H9 (cell line): ENCODE data around the gene HSPB2. TPM values are rescaled to one million over a fixed set of nuclear protein-coding genes. Genes with fewer than 3 reads are reported as not detected.

ENCODE experiments used
- DNase-seq: peaks from one replicate; pipeline ENCODE4 v3.0.0-alpha.2; 2017
- H2AFZ ChIP-seq: one replicate; pipeline ENCODE4 v1.6.1; 2013; ENCODE audit warnings: mild to moderate bottlenecking, low read length, control low read depth, moderate library complexity
- H2AK5ac ChIP-seq: 2 replicates; pipeline ENCODE4 v1.6.1; 2013; ENCODE audit warnings: low read length, control low read depth, mixed read lengths; ENCODE audit not compliant: insufficient read length
- H2BK120ac ChIP-seq: one replicate; pipeline ENCODE4 v1.6.1; 2013; ENCODE audit warnings: low read depth, mild to moderate bottlenecking, low read length, control low read depth, inconsistent platforms; ENCODE audit not compliant: poor library complexity, severe bottlenecking
- H2BK12ac ChIP-seq: 2 replicates; pipeline ENCODE4 v1.6.1; 2013; ENCODE audit warnings: low read length, control low read depth, mixed read lengths, low read depth; ENCODE audit not compliant: insufficient read length
- H2BK15ac ChIP-seq: 2 replicates; pipeline ENCODE4 v1.6.1; 2013; ENCODE audit warnings: low read depth, low read length, control low read depth
- H2BK20ac ChIP-seq: one replicate; pipeline ENCODE4 v1.6.1; 2013; ENCODE audit warnings: low read depth, mild to moderate bottlenecking, low read length, control low read depth, inconsistent platforms; ENCODE audit not compliant: poor library complexity, severe bottlenecking
- H2BK5ac ChIP-seq: 2 replicates; pipeline ENCODE4 v1.6.1; 2013; ENCODE audit warnings: low read length, control low read depth, mixed read lengths; ENCODE audit not compliant: insufficient read length
- H3K14ac ChIP-seq: 2 replicates; pipeline ENCODE4 v1.6.1; 2013; ENCODE audit warnings: low read length, control low read depth; ENCODE audit not compliant: insufficient read depth
- H3K18ac ChIP-seq: 2 replicates; pipeline ENCODE4 v1.6.1; 2013; ENCODE audit warnings: low read depth, mild to moderate bottlenecking, mixed read lengths, low read length, control low read depth; ENCODE audit not compliant: insufficient read length
- H3K23ac ChIP-seq: 2 replicates; pipeline ENCODE4 v1.6.1; 2013; ENCODE audit warnings: low read length, control low read depth, mixed read lengths, low read depth; ENCODE audit not compliant: insufficient read length
- H3K23me2 ChIP-seq: 2 replicates; pipeline ENCODE4 v1.6.1; 2013; ENCODE audit warnings: low read depth, mild to moderate bottlenecking, mixed read lengths, low read length, control low read depth; ENCODE audit not compliant: insufficient read length, poor library complexity, severe bottlenecking
- H3K27ac ChIP-seq: 2 replicates; pipeline ENCODE4 v1.5.1; 2013; ENCODE audit warnings: low read length, control low read depth, mixed read lengths, low read depth; ENCODE audit not compliant: insufficient read length
- H3K27me3 ChIP-seq: 2 replicates; pipeline ENCODE4 v1.6.1; 2013; ENCODE audit warnings: low read length, control low read depth, inconsistent platforms; ENCODE audit not compliant: insufficient read depth
- H3K4ac ChIP-seq: 2 replicates; pipeline ENCODE4 v1.6.1; 2013; ENCODE audit warnings: low read depth, mild to moderate bottlenecking, control low read depth, inconsistent platforms, low read length, moderate library complexity
- H3K4me1 ChIP-seq: 2 replicates; pipeline ENCODE4 v1.6.1; 2013; ENCODE audit warnings: low read length, control low read depth, inconsistent platforms; ENCODE audit not compliant: insufficient read depth
- H3K4me2 ChIP-seq: 2 replicates; pipeline ENCODE4 v1.6.1; 2013; ENCODE audit warnings: low read length, control low read depth, mixed read lengths; ENCODE audit not compliant: insufficient read length, insufficient read depth
- H3K56ac ChIP-seq: 2 replicates; pipeline ENCODE4 v1.6.1; 2013; ENCODE audit warnings: low read depth, mild to moderate bottlenecking, mixed read lengths, low read length, control low read depth; ENCODE audit not compliant: insufficient read length
- H3K79me1 ChIP-seq: 2 replicates; pipeline ENCODE4 v1.6.1; 2013; ENCODE audit warnings: low read depth, mild to moderate bottlenecking, moderate library complexity, low read length, control low read depth, inconsistent platforms; ENCODE audit not compliant: insufficient read depth, poor library complexity, severe bottlenecking
- H3K79me2 ChIP-seq: 2 replicates; pipeline ENCODE4 v1.6.1; 2013; ENCODE audit warnings: low read length, control low read depth, inconsistent platforms; ENCODE audit not compliant: insufficient read depth
- H3K9ac ChIP-seq: 2 replicates; pipeline ENCODE4 v1.6.1; 2013; ENCODE audit warnings: low read length, control low read depth, mixed read lengths; ENCODE audit not compliant: insufficient read length; ENCODE audit errors: extremely low read depth
- H3K9me3 ChIP-seq: one replicate; pipeline ENCODE4 v1.6.1; 2013; ENCODE audit warnings: low read depth, low read length, inconsistent platforms; ENCODE audit not compliant: control insufficient read depth
- H3T11ph ChIP-seq: one replicate; pipeline ENCODE4 v1.6.1; 2013; ENCODE audit warnings: mild to moderate bottlenecking, low read length, control low read depth, inconsistent platforms
- H4K20me1 ChIP-seq: one replicate; pipeline ENCODE4 v1.6.1; 2013; ENCODE audit not compliant: control insufficient read depth, insufficient read length, insufficient read depth
- H4K5ac ChIP-seq: 2 replicates; pipeline ENCODE4 v1.6.1; 2013; ENCODE audit warnings: low read depth, mild to moderate bottlenecking, mixed read lengths, low read length, control low read depth; ENCODE audit not compliant: insufficient read length
- H4K8ac ChIP-seq: replicated peaks from 2 replicates; pipeline ENCODE4 v1.6.1; 2013; ENCODE audit warnings: low read length, control low read depth, mixed read lengths, low read depth; ENCODE audit not compliant: insufficient read length
- H4K91ac ChIP-seq: 2 replicates; pipeline ENCODE4 v1.6.1; 2013; ENCODE audit warnings: low read depth, mild to moderate bottlenecking, moderate library complexity, mixed read lengths, low read length, control low read depth; ENCODE audit not compliant: insufficient read length
- H3K27ac Mint-ChIP-seq, 3 experiments: 2 replicates in 2 of 3; 3 replicates in 1 of 3; pipeline ENCODE4 v1.8.0; 2020 to 2021; ENCODE audit warnings: mixed read lengths in 3 of 3, mild to moderate bottlenecking in 1 of 3, moderate library complexity in 1 of 3
- H3K27me3 Mint-ChIP-seq: 2 replicates; pipeline ENCODE4 v1.8.0; 2021; ENCODE audit warnings: low read depth, mild to moderate bottlenecking, moderate library complexity, mixed read lengths
- H3K36me3 Mint-ChIP-seq, 3 experiments: 2 replicates in 2 of 3; 3 replicates in 1 of 3; pipeline ENCODE4 v1.8.0; 2020 to 2021; ENCODE audit warnings: low read depth in 3 of 3, mixed read lengths in 3 of 3; ENCODE audit not compliant: insufficient read depth in 1 of 3
- H3K4me1 Mint-ChIP-seq, 2 experiments: 2 replicates each; pipeline ENCODE4 v1.8.0; 2020; ENCODE audit warnings: mixed read lengths in 2 of 2
- H3K4me3 Mint-ChIP-seq, 2 experiments: 2 replicates in 1 of 2; 3 replicates in 1 of 2; pipeline ENCODE4 v1.8.0; 2020 to 2021; ENCODE audit warnings: mild to moderate bottlenecking in 2 of 2, mixed read lengths in 2 of 2, moderate library complexity in 1 of 2
- H3K9me3 Mint-ChIP-seq, 2 experiments: 2 replicates in 1 of 2; 3 replicates in 1 of 2; pipeline ENCODE4 v1.8.0; 2020; ENCODE audit warnings: mild to moderate bottlenecking in 2 of 2, mixed read lengths in 2 of 2, moderate library complexity in 1 of 2
- CTCF ChIP-seq: fragments of 200-600 bp; sonication (generic); conservative IDR thresholded peaks from 3 replicates; pipeline ENCODE4 v1.8.0; 2021; ENCODE audit warnings: antibody characterized with exemption, mild to moderate bottlenecking
- whole genome bisulfite sequencing: extraction: QIAGEN DNeasy Blood & Tissue Kit; methylation state at CpG from one replicate; pipeline ENCODE4 v1.1.7; 2013; ENCODE audit warnings: missing lambda C conversion rate, low lambda C conversion rate, mixed read lengths; ENCODE audit not compliant: insufficient read length; ENCODE audit errors: extremely low coverage; 5-methylcytosine and 5-hydroxymethylcytosine counted together
- total RNA-seq: library from RNA; stranded (reverse); gene quantifications from 2 replicates; pipeline ENCODE4 v1.2.1, GENCODE V29; 2021

Gene HSPB2
- total RNA-seq, 1 experiment from 2014 or later = 0.22 TPM

- Histone ChIP-seq H3K4ac (no peak overlapping the region), H3K9ac (no peak overlapping the region), H3K4me2 (no peak overlapping the region), H3K23ac (no peak overlapping the region), H3K79me1 (no peaks in the 10 kb centered on the region), H3K18ac (no peak overlapping the region), H3K23me2 (peaks cover 5% of the 10 kb centered on the region), H3K56ac (no peak overlapping the region), H2BK5ac (no peak overlapping the region), H3K27me3 (no peaks in the 10 kb centered on the region), H3K79me2 (no peaks in the 10 kb centered on the region), H4K8ac (no peak overlapping the region), H3K4me1 (peaks cover 3% of the 10 kb centered on the region; the same call in 1 of the 2 replicates), H3T11ph (no peak overlapping the region), H2BK15ac (no peak overlapping the region), H4K91ac (no peak overlapping the region), H2AFZ (no peak overlapping the region), H3K9me3 (no peaks in the 10 kb centered on the region), H2BK12ac (no peak overlapping the region), H3K27ac (no peak overlapping the region), H4K20me1 (no peaks in the 10 kb centered on the region), H3K14ac (no peak overlapping the region), H2BK20ac (no peak overlapping the region), H2AK5ac (no peak overlapping the region), H4K5ac (no peak overlapping the region), H2BK120ac (no peak overlapping the region)
- Mint-ChIP-seq H3K27ac (no peak overlapping the region), H3K9me3 (no peaks in the 10 kb centered on the region), H3K27me3 (no peaks in the 10 kb centered on the region), H3K4me3 (no peak overlapping the region), H3K4me1 (peaks cover 39 to 41% of the 10 kb centered on the region in 2 experiments), H3K36me3 (no peaks in the 10 kb centered on the region)
- TF ChIP-seq CTCF = no peak
- no CpG with 5 or more reads among the region's 7 CpGs for WGBS
- no peak for DNase-seq
These were observed 9.2 kb downstream of the HSPB2 start for GRCh38 chr11:111921541-111922230.
